Measurements from ENCODE around the gene CLEC16A. TPM values are rescaled to one million over a fixed set of nuclear protein-coding genes. Genes with fewer than 3 reads are reported as not detected.

The CLEC16A gene
- total RNA-seq, 2 experiments from 2014 or later, result 25.5 to 26.7 TPM

DNA sequence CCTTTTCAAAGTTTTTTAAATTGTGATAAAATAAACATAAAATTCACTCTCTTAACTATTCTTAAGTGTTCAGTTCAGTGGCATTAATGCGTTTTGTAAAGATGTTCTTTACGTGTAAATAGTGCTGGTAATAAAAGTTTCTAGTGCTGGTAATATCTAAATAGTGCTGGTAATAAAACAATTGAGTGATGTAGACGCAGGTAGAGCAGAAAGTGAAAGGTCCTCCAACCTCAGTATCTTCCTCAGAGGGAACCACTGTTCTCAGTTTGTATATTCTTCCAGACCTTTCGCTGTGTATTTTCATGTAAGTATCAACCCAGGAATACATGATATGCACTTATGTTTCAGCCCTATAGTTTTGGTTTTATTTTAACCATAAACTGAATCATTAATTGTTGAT, 53.1 kb downstream of the CLEC16A start:
- DNase-seq, result no peak
- Mint-ChIP-seq H3K4me3 (no peak overlapping the region), H3K27me3 (no peaks in the 10 kb centered on the region), H3K9me3 (no peaks in the 10 kb centered on the region), H3K4me1 (ENCODE audit: low read depth) (peaks cover 28% of the 10 kb centered on the region), H3K36me3 (peaks cover 45% of the 10 kb centered on the region), H3K27ac (no peak overlapping the region)
- POLR2A ChIA-PET, result no interaction called here
- intact Hi-C loops (cut with micrococcal nuclease), result no loop called here
- CTCF ChIA-PET, result no interaction called here

DNA sequence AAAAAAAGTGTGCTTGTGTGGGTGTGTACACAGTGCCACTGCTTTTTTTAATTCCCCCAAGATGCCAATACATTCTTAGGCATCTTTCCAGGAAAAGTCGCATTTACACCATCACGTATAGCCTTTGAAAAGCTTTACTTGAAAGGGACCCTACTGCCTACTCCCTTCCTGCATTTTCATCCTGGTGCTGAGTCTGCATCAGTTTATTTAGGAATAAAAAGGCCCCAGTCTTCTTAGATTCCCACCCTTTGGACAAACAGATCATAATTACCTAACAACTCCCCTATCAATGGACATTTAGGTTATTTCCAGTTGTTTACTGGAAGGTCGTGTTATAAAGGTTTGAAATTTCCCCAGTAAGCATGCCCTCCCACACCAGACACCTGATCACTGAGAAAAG, 54.9 kb downstream of the CLEC16A start:
- peaks cover 42% of the 10 kb centered on the region for H3K36me3 Mint-ChIP-seq
- H3K27ac Mint-ChIP-seq, result no peak overlapping the region
- POLR2A ChIA-PET, result no interaction called here

DNA sequence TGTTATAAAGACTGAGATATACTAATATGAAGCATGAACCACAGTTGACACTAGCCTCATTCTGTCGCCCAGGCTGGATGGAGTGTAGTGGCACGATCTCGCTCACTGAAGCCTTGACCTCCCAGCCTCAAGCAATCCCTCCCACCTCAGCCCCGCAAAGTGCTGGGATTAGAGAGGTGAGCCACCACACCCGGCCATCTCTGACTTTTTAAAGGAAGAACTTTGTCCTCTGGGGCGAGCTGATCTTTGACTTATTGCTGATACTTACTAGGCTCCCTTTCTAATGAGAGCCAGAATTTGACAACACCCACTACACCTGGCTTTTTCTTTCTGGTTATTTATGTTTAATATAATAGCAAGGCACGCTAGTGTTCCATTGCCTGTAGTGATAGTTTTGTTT, 57.2 kb downstream of the CLEC16A start:
- H3K4me1 Mint-ChIP-seq (ENCODE audit: low read depth), result peaks cover 13% of the 10 kb centered on the region

More for the DNA sequence above, 54.9 kb downstream of the CLEC16A start:
- intact Hi-C loops (cut with micrococcal nuclease), result no loop called here
- CTCF ChIA-PET, result interaction anchor here (0.6 kb wide), 1 partner anchor 398 kb away, joined by 3 read pairs; no protein-coding TSS in a partner anchor
- Mint-ChIP-seq H3K27me3 (no peaks in the 10 kb centered on the region), H3K9me3 (no peaks in the 10 kb centered on the region), H3K4me3 (no peak overlapping the region), H3K4me1 (ENCODE audit: low read depth) (peaks cover 12% of the 10 kb centered on the region)
- no peak for DNase-seq

DNA sequence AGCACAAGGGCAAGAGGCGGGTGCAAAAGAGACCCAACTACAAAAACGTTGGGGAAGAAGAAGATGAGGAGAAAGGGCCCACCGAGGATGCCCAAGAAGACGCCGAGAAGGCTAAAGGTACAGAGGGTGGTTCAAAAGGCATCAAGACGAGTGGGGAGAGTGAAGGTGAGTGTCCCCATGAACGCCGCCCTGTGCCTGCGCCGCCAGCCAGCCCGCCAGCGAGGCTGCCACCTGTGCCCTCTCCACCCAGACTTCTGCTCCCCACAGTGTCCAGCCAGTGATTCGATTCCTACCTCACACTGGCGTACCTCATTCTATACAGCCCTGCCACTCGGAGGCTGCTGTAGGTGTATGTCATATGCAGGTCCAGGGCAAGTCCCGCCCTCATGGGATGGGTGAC, 58.8 kb downstream of the CLEC16A start:
- intact Hi-C loops (cut with micrococcal nuclease), result no loop called here
- no peaks in the 10 kb centered on the region for H3K27me3 Mint-ChIP-seq
- no peak for DNase-seq
- H3K4me3 Mint-ChIP-seq, result no peak overlapping the region
- ChIA-PET POLR2A (no interaction called here), CTCF (no interaction called here)
- H3K36me3 Mint-ChIP-seq, result peaks cover 30% of the 10 kb centered on the region
- peaks cover 5% of the 10 kb centered on the region for H3K4me1 Mint-ChIP-seq (ENCODE audit: low read depth)
- H3K9me3 Mint-ChIP-seq, result no peaks in the 10 kb centered on the region
- H3K27ac Mint-ChIP-seq, result no peak overlapping the region

More for the DNA sequence above, 57.2 kb downstream of the CLEC16A start:
- Mint-ChIP-seq H3K27me3 (no peaks in the 10 kb centered on the region), H3K9me3 (no peaks in the 10 kb centered on the region), H3K4me3 (no peak overlapping the region), H3K27ac (no peak overlapping the region), H3K36me3 (peaks cover 40% of the 10 kb centered on the region)
- DNase-seq, result no peak
- ChIA-PET POLR2A (no interaction called here), CTCF (no interaction called here)
- intact Hi-C loops (cut with micrococcal nuclease), result no loop called here

DNA sequence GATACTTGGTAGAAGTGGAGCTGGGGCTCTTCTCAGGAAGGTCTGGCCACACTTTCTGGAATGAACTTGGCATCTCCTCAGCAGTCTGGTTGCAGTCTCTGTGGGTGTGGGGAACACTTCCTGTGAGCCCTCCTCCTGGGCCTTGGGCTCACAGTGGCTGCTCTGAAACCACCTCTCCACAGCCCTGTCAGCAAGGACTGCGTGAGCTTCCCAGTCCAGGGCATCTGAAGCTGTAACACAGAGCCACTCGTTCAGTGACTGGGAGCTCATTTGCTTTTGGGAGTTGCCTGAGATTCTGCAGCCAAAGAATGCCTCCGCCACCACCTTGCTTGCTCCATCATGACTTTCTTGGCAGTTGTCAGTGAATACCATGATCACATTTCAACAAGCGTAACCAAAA, 60.0 kb downstream of the CLEC16A start:
- Mint-ChIP-seq H3K9me3 (no peaks in the 10 kb centered on the region), H3K4me3 (no peak overlapping the region), H3K36me3 (peaks cover 30% of the 10 kb centered on the region), H3K4me1 (ENCODE audit: low read depth) (peaks cover 3% of the 10 kb centered on the region), H3K27me3 (no peaks in the 10 kb centered on the region), H3K27ac (no peak overlapping the region)
- no peak for DNase-seq
- POLR2A ChIA-PET, result no interaction called here
- CTCF ChIA-PET, result no interaction called here
- intact Hi-C loops (cut with micrococcal nuclease), result no loop called here

DNA sequence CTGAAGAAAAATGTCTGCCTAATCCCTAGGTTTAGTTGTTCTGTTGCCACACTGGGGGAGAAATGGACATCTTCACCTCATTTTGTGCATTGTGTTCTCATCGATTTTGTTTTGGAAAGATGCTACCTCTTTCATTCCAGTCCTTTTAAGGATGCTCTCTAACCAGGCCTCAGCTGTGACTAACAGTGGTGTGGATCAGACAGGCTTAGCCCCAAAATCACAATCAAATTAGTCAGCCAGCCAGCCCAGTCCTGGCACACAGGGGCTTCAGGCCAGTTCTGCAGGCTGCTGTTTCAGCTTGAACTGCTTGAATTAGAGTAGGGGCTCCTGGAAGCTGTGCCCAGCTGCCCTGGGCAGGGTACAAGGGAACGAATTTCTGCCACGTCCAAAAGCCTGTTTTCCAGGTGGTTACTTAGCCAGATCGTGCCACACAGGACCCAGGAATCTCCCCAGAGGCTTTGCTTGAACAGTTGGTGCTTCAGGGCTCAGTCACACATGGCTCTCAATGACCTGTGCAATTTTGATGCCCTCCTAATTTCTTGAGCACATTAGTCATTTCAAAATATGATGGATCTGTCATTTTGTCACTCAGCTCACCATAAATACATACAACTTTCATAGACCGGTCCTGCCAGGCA, 60.7 kb downstream of the CLEC16A start:
- Mint-ChIP-seq H3K27ac (no peak overlapping the region), H3K4me3 (no peak overlapping the region), H3K4me1 (ENCODE audit: low read depth) (peaks cover 3% of the 10 kb centered on the region), H3K27me3 (no peaks in the 10 kb centered on the region), H3K36me3 (peaks cover 28% of the 10 kb centered on the region), H3K9me3 (no peaks in the 10 kb centered on the region)
- intact Hi-C loops (cut with micrococcal nuclease), result no loop called here
- DNase-seq, result no peak
- ChIA-PET POLR2A (no interaction called here), CTCF (interaction anchor here (1.4 to 1.6 kb wide), 2 partner anchors 34 to 156 kb away, joined by 3 to 5 read pairs; no protein-coding TSS in a partner anchor)

DNA sequence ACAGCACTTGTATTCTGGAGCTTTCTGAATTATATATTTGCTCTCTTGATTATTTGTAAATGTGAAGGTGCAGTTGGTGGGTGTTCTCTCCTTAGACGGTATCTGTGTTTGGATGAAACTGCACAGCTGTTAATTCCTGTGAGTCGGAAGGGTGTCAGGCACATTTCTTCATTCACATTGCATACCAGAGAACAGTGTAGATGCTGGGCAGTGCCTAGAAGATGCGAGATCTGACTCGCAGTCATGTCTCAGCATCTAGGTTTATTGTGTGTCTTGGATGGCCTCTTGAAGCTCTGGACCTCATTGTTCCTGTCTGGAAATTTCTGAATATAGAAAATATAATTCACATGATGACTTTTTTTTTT, 61.2 kb downstream of the CLEC16A start:
- POLR2A ChIA-PET, result no interaction called here
- Mint-ChIP-seq H3K36me3 (peaks cover 28% of the 10 kb centered on the region), H3K4me3 (no peak overlapping the region), H3K27me3 (no peaks in the 10 kb centered on the region), H3K4me1 (ENCODE audit: low read depth) (peaks cover 3% of the 10 kb centered on the region), H3K27ac (no peak overlapping the region), H3K9me3 (no peaks in the 10 kb centered on the region)
- no peak for DNase-seq
- intact Hi-C loops (cut with micrococcal nuclease), result no loop called here
- CTCF ChIA-PET, result interaction anchor here (1.4 to 1.6 kb wide), 2 partner anchors 34 to 155 kb away, joined by 3 to 5 read pairs; no protein-coding TSS in a partner anchor

DNA sequence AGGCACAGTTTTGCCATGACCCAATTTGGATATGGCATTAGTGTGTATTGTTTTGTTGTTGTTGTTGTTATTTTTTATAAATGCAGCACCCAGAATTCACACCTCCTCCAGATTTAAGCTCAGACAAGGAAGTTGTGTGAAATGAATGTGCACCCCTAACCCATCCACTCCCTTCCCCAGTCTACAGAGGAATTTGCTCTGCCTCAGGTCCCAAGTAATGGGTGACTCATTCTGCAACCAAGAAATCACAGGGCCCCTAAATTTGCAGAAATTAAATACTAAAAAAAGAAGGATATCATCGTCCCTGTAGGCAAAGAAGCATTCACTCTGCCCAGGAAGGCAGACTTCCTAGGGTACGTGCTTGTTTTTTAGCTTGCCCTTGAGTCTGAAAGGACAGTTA, 62.3 kb downstream of the CLEC16A start:
- POLR2A ChIA-PET, result no interaction called here
- Mint-ChIP-seq H3K27me3 (no peaks in the 10 kb centered on the region), H3K36me3 (peaks cover 35% of the 10 kb centered on the region), H3K9me3 (no peaks in the 10 kb centered on the region), H3K4me3 (no peak overlapping the region), H3K27ac (no peak overlapping the region), H3K4me1 (ENCODE audit: low read depth) (peaks cover 3% of the 10 kb centered on the region)
- intact Hi-C loops (cut with micrococcal nuclease), result no loop called here
- CTCF ChIA-PET, result interaction anchor here (0.7 to 1.6 kb wide), 3 partner anchors 28 to 154 kb away, joined by 3 to 5 read pairs (median 3); no protein-coding TSS in a partner anchor
- no peak for DNase-seq

DNA sequence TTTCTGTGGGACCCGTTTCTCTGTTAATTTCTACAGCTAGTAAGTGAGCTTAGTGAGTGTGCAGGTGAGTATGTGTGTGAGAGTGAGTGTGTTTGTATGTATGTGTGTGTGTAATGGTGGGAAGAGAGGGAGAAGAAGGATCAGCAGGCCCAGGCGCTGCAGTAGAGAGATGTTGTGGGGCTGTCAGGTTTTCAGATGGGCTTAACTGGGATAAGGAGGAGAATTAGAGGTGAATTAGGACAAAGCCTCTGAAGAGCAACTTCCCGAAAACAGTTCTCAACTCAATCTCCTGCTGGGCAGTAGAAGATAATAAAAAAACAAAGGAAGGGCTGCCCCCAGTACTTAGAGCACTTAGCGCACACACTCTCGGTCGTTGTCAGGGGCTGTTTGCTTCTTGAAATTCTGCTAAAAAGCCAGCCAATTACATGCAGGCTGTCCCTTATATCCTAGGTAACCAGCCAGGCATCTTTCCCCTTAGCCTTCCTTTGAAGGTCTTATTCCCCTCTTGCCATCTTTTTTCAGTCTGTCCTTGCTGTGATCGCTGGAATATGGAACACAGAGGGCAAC, 63.4 kb downstream of the CLEC16A start:
- ChIA-PET CTCF (interaction anchor here (0.8 kb wide), 1 partner anchor 18 kb away, joined by 3 read pairs; no protein-coding TSS in a partner anchor), POLR2A (no interaction called here)
- Mint-ChIP-seq H3K27me3 (no peaks in the 10 kb centered on the region), H3K9me3 (no peaks in the 10 kb centered on the region), H3K36me3 (peaks cover 35% of the 10 kb centered on the region), H3K4me3 (no peak overlapping the region), H3K4me1 (ENCODE audit: low read depth) (peaks cover 3% of the 10 kb centered on the region), H3K27ac (no peak overlapping the region)
- DNase-seq, result no peak
- intact Hi-C loops (cut with micrococcal nuclease), result no loop called here

DNA sequence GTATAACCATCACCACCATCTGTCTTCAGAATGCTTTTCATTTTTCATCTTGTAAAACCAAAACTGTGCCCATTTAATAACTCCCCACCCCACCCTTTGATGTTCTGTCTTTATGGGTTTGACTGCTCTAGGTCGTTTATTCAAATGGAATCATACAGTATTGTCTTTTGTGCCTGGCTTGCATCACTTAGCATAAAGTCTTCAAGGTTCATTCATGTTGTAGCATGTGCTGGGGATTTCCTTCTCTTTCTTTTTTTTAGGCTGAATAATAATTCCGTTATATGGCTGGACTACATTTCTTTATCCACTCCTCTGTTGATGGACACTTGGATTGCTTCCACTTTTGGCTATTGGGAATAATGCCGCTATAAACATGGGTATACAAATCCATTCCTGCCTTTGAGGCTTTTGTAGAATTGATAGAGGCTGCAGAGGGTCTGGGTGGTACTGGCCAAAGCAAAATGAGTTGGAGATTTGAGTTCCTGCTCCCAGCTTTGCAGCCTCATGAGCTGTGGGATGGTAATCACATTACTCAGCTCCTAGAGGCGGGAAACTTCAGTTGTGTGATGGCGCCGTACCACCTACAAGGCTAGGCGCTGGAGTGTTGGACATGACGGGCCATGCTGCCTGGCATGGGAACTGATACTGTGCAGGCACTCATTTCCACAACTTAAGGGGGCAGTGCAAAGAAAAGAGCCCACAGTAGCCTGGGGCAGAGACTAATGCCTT, 64.8 kb downstream of the CLEC16A start:
- Mint-ChIP-seq H3K4me3 (no peak overlapping the region), H3K27me3 (no peaks in the 10 kb centered on the region), H3K4me1 (ENCODE audit: low read depth) (peaks cover 3% of the 10 kb centered on the region), H3K9me3 (no peaks in the 10 kb centered on the region), H3K36me3 (peaks cover 28% of the 10 kb centered on the region), H3K27ac (no peak overlapping the region)
- POLR2A ChIA-PET, result no interaction called here
- intact Hi-C loops (cut with micrococcal nuclease), result no loop called here
- DNase-seq, result no peak
- CTCF ChIA-PET, result no interaction called here

DNA sequence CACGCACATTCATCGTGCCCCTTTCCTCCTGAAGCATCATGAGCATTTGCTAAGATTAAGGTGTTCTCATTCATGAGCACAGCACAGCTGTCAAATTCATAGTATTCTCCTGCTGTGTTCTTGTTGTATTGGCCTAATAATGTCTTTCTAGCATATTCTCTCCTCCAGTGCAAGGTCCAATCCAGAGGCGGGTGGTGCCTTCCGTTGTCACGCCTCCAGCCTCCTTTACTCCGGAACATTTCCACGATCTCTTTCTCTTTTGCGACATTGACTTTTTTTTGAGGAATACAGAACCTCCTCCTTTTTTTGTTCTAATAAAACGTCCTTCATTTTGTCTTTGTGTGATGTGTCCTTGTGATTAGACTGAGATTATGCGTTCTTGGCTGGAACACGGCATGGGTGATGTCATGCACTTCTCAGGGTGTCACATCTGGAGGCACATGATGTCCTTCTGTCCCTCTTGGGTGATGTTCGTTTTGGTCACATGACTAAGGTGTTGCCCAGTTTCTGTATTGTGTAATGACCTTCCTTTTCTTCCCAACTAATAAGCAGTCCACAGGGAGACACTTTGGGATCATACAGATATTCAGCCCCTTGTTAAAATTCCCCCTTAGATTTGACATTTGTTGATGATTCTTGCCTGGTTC, 66.3 kb downstream of the CLEC16A start:
- ChIA-PET CTCF (no interaction called here), POLR2A (no interaction called here)
- Mint-ChIP-seq H3K4me3 (no peak overlapping the region), H3K9me3 (no peaks in the 10 kb centered on the region), H3K4me1 (ENCODE audit: low read depth) (peaks cover 3% of the 10 kb centered on the region), H3K36me3 (peaks cover 23% of the 10 kb centered on the region), H3K27ac (no peak overlapping the region), H3K27me3 (no peaks in the 10 kb centered on the region)
- DNase-seq, result no peak
- intact Hi-C loops (cut with micrococcal nuclease), result no loop called here

DNA sequence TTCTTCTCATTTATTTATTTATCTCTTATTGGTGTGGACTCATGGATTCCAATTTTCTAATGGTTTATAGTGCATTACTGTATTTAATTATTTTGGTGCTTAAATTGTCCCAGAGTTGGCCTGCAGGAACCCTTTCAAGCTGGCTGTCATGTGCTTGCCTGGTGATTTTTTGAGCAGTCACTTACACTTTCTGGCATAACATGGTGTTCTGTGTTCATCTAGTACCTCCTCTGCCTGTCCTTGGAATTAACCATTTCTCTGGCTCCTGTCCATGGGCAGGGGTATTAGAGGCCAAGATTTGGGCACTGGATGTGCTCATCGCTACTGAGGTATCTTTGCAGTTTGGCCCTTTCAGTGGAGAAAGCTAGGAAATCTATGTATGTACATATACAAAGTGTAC, 67.0 kb downstream of the CLEC16A start:
- no peak overlapping the region for H3K4me3 Mint-ChIP-seq
- no peaks in the 10 kb centered on the region for H3K9me3 Mint-ChIP-seq
- H3K36me3 Mint-ChIP-seq, result peaks cover 22% of the 10 kb centered on the region
- DNase-seq, result no peak
- H3K27ac Mint-ChIP-seq, result no peak overlapping the region
- peaks cover 3% of the 10 kb centered on the region for H3K4me1 Mint-ChIP-seq (ENCODE audit: low read depth)
- H3K27me3 Mint-ChIP-seq, result no peaks in the 10 kb centered on the region
- ChIA-PET POLR2A (no interaction called here), CTCF (no interaction called here)
- intact Hi-C loops (cut with micrococcal nuclease), result no loop called here

Measured in activated CD4-positive, alpha-beta memory T cell treated with anti-CD3 and anti-CD28 coated beads for 36 hours (primary cell).